KBM-7 (cell line): ENCODE data around the gene MACROH2A1.

Experiments used
- DNase-seq: peaks from one replicate; pipeline ENCODE4 v3.0.0-alpha.2; 2015
- in situ Hi-C: fragments of 300-500 bp; cut with MboI; formaldehyde crosslinking; loops from 2 replicates; pipeline ENCODE4 v1.14.3; 2020; ENCODE audit warnings: low sequenced_read_pairs, low pct_unique_long_range_greater_than_20kb, mixed read lengths

The MACROH2A1 gene

GRCh38 chr5:135341696-135342550, 57.1 kb downstream of the MACROH2A1 start:
- in situ Hi-C loops, result no loop called here

GRCh38 chr5:135341016-135341666, 57.9 kb downstream of the MACROH2A1 start:
- in situ Hi-C loops, result no loop called here
- no peak for DNase-seq

More at GRCh38 chr5:135341696-135342550, 57.1 kb downstream of the MACROH2A1 start:
- DNase-seq, result no peak

GRCh38 chr5:135340568-135340967, 58.5 kb downstream of the MACROH2A1 start:
- in situ Hi-C loops, result no loop called here
- DNase-seq, result no peak

GRCh38 chr5:135339623-135340022, 59.4 kb downstream of the MACROH2A1 start:
- in situ Hi-C loops, result no loop called here
- no peak for DNase-seq

GRCh38 chr5:135339189-135339588, 59.8 kb downstream of the MACROH2A1 start:
- DNase-seq, result no peak
- in situ Hi-C loops, result no loop called here

- in situ Hi-C loops, result no loop called here
- no peak for DNase-seq
Measured at GRCh38 chr5:135337064-135337463, 62.0 kb downstream of the MACROH2A1 start.

GRCh38 chr5:135335031-135335828, 63.8 kb downstream of the MACROH2A1 start:
- DNase-seq, result no peak
- in situ Hi-C loops, result no loop called here

- no peak for DNase-seq
- in situ Hi-C loops, result no loop called here
Measured at GRCh38 chr5:135333732-135334515, 65.1 kb downstream of the MACROH2A1 start.

GRCh38 chr5:135332519-135333150, 66.4 kb downstream of the MACROH2A1 start:
- peak; percentile 71 for DNase-seq
- in situ Hi-C loops, result no loop called here

- in situ Hi-C loops, result no loop called here
- no peak for DNase-seq
Measured at GRCh38 chr5:135331612-135332011, 67.4 kb downstream of the MACROH2A1 start.

GRCh38 chr5:135330798-135331096, 68.3 kb downstream of the MACROH2A1 start:
- DNase-seq, result no peak
- in situ Hi-C loops, result no loop called here

- in situ Hi-C loops, result no loop called here
- DNase-seq, result no peak
Measured at GRCh38 chr5:135329913-135330797, 68.9 kb downstream of the MACROH2A1 start.

- no peak for DNase-seq
- in situ Hi-C loops, result no loop called here
Measured at GRCh38 chr5:135329066-135329912, 69.7 kb downstream of the MACROH2A1 start.

GRCh38 chr5:135328128-135328687, 70.8 kb downstream of the MACROH2A1 start:
- in situ Hi-C loops, result no loop called here
- no peak for DNase-seq

GRCh38 chr5:135327429-135328127, 71.5 kb downstream of the MACROH2A1 start:
- no peak for DNase-seq
- in situ Hi-C loops, result no loop called here
